HCEC 1CT (cell line): ENCODE data around the gene KRTAP2-3.
A peak's percentile ranks its signal among the peaks of the same experiment; 100 is the strongest.
"Not testable (repeated sequence)": the region's sequence is repeated elsewhere in the genome, so short reads cannot be mapped to it uniquely, and the experiment has no call there.

ENCODE experiments used
- DNase-seq: peaks from one replicate; pipeline ENCODE4 v3.0.0-alpha.2; 2017

Gene KRTAP2-3

GRCh38 chr17:41065829-41066624 lies 6.1 kb upstream of the KRTAP2-3 start, which contains the start of gene KRTAP2-4:
KRTAP2-4 (minus strand) TSS chr17:41065879; CDS start chr17:41065845, 34 bp downstream.
- peak; percentile 94 for DNase-seq

- not testable (repeated sequence) for DNase-seq
Measured at GRCh38 chr17:41065016-41065689, 5.2 kb upstream of the KRTAP2-3 start.

- no peak for DNase-seq
Measured at GRCh38 chr17:41064301-41064700, 4.4 kb upstream of the KRTAP2-3 start.

- DNase-seq, result no peak
Measured at GRCh38 chr17:41063449-41063848, 3.5 kb upstream of the KRTAP2-3 start.

- DNase-seq, result peak; percentile 95
Measured at GRCh38 chr17:41061964-41062363, 2.0 kb upstream of the KRTAP2-3 start.

- DNase-seq, result peak; percentile 94
Measured at GRCh38 chr17:41059276-41060051, 450 bp downstream of the KRTAP2-3 start.

- DNase-seq, result peak; percentile 77
Measured at GRCh38 chr17:41058741-41059140, 1.2 kb downstream of the KRTAP2-3 start.

- no peak for DNase-seq
Measured at GRCh38 chr17:41057547-41057946, 2.4 kb downstream of the KRTAP2-3 start.

- not testable (repeated sequence) for DNase-seq
Measured at GRCh38 chr17:41055130-41055529, 4.8 kb downstream of the KRTAP2-3 start, which contains the start of gene KRTAP2-2. KRTAP2-2 (minus strand) TSS chr17:41055230; CDS start chr17:41055211, 19 bp downstream.

- not testable (repeated sequence) for DNase-seq
Measured at GRCh38 chr17:41054556-41054955, 5.4 kb downstream of the KRTAP2-3 start.

- DNase-seq, result no peak
Measured at GRCh38 chr17:41054025-41054424, 5.9 kb downstream of the KRTAP2-3 start.

- DNase-seq, result no peak
Measured at GRCh38 chr17:41052566-41052965, 7.3 kb downstream of the KRTAP2-3 start.

- DNase-seq, result peak; percentile 91
Measured at GRCh38 chr17:41049110-41049509, 10.8 kb downstream of the KRTAP2-3 start.

GRCh38 chr17:41048441-41048840 lies 11.5 kb downstream of the KRTAP2-3 start:
- peak; percentile 71 for DNase-seq

GRCh38 chr17:41046735-41047465 lies 13.0 kb downstream of the KRTAP2-3 start, which contains the start of gene KRTAP2-1:
KRTAP2-1 (minus strand) TSS chr17:41047316; CDS start chr17:41047267, 49 bp downstream.
- not testable (repeated sequence) for DNase-seq

- no peak for DNase-seq
Measured at GRCh38 chr17:41042953-41043352, 17.0 kb downstream of the KRTAP2-3 start.

GRCh38 chr17:41040783-41041571 lies 18.9 kb downstream of the KRTAP2-3 start, which contains the start of gene KRTAP1-1:
KRTAP1-1 (minus strand) TSS chr17:41041450; CDS start chr17:41041397, 53 bp downstream.
- DNase-seq, result not testable (repeated sequence)

- no peak for DNase-seq
Measured at GRCh38 chr17:41037853-41038350, 22.0 kb downstream of the KRTAP2-3 start.

- not testable (repeated sequence) for DNase-seq
Measured at GRCh38 chr17:41034346-41034935, 25.5 kb downstream of the KRTAP2-3 start, which contains the start of gene KRTAP1-3. KRTAP1-3 (minus strand) TSS chr17:41034874; CDS start chr17:41034821, 53 bp downstream.

GRCh38 chr17:41029633-41030245 lies 30.2 kb downstream of the KRTAP2-3 start, which contains the start of gene KRTAP1-4:
KRTAP1-4 (minus strand) TSS chr17:41030195; CDS start chr17:41030078, 117 bp downstream.
- no peak for DNase-seq
